ENCODE data around the gene GNG14.
"Not testable (repeated sequence)": the region's sequence is repeated elsewhere in the genome, so short reads cannot be mapped to it uniquely, and the experiment has no call there.

The GNG14 gene

GRCh38 chr19:12703046-12703445, 15.2 kb downstream of the GNG14 start:
- no peak overlapping the region for H3K4me3 ChIP-seq (replicated peaks; ENCODE audit: low read depth, low read length)
- no peak for DNase-seq (ENCODE audit: extremely low read depth, low read depth)
- TF ChIP-seq CTCF (IDR thresholded peaks at IDR 0.05; ENCODE audit: low read depth, low read length, missing control alignments), result no peak

- H3K4me3 ChIP-seq (replicated peaks; ENCODE audit: low read depth, low read length), result no peak overlapping the region
- no peak for DNase-seq (ENCODE audit: extremely low read depth, low read depth)
- TF ChIP-seq CTCF (IDR thresholded peaks at IDR 0.05; ENCODE audit: low read depth, low read length, missing control alignments), result no peak
These were observed 17.4 kb downstream of the GNG14 start for GRCh38 chr19:12705169-12705568.

- DNase-seq (ENCODE audit: extremely low read depth, low read depth), result no peak
- no peak for TF ChIP-seq CTCF (IDR thresholded peaks at IDR 0.05; ENCODE audit: low read depth, low read length, missing control alignments)
These were observed 18.0 kb downstream of the GNG14 start for GRCh38 chr19:12705654-12706331.

GRCh38 chr19:12706332-12706718, 18.5 kb downstream of the GNG14 start:
- no peak overlapping the region for H3K4me3 ChIP-seq (replicated peaks; ENCODE audit: low read depth, low read length)
- no peak for DNase-seq (ENCODE audit: extremely low read depth, low read depth)
- no peak for TF ChIP-seq CTCF (IDR thresholded peaks at IDR 0.05; ENCODE audit: low read depth, low read length, missing control alignments)

More at GRCh38 chr19:12705654-12706331, 18.0 kb downstream of the GNG14 start:
- no peak overlapping the region for H3K4me3 ChIP-seq (replicated peaks; ENCODE audit: low read depth, low read length)

- DNase-seq (ENCODE audit: extremely low read depth, low read depth), result no peak
- no peak for TF ChIP-seq CTCF (IDR thresholded peaks at IDR 0.05; ENCODE audit: low read depth, low read length, missing control alignments)
- H3K4me3 ChIP-seq (replicated peaks; ENCODE audit: low read depth, low read length), result no peak overlapping the region
These were observed 20.8 kb downstream of the GNG14 start for GRCh38 chr19:12708641-12709040.

- no peak for DNase-seq (ENCODE audit: extremely low read depth, low read depth)
- TF ChIP-seq CTCF (IDR thresholded peaks at IDR 0.05; ENCODE audit: low read depth, low read length, missing control alignments), result no peak
- H3K4me3 ChIP-seq (replicated peaks; ENCODE audit: low read depth, low read length), result no peak overlapping the region
These were observed 23.4 kb downstream of the GNG14 start for GRCh38 chr19:12711187-12711586.

GRCh38 chr19:12712077-12712476, 24.3 kb downstream of the GNG14 start:
- DNase-seq (ENCODE audit: extremely low read depth, low read depth); H3K4me3 ChIP-seq (replicated peaks; ENCODE audit: low read depth, low read length): not testable (repeated sequence)

- not testable (repeated sequence) for H3K4me3 ChIP-seq (replicated peaks; ENCODE audit: low read depth, low read length); DNase-seq (ENCODE audit: extremely low read depth, low read depth)
These were observed 25.5 kb downstream of the GNG14 start for GRCh38 chr19:12713304-12713703.
